ENCODE measurements around the gene TPSB2. TPM values are rescaled to one million over a fixed set of nuclear protein-coding genes. Genes with fewer than 3 reads are reported as not detected.
"Not testable (repeated sequence)": the region's sequence is repeated elsewhere in the genome, so short reads cannot be mapped to it uniquely, and the experiment has no call there.

TPSB2 gene
- polyA plus RNA-seq, 1 donor = 0.34 TPM

GRCh38 chr16:1241081-1241480 lies 11.1 kb upstream of the TPSB2 start:
- not testable (repeated sequence) for H3K36me3 ChIP-seq (ENCODE audit: control insufficient read depth, insufficient read depth, low read length); DNase-seq; H3K9me3 ChIP-seq (ENCODE audit: control insufficient read depth, low read depth, low read length); H3K27ac ChIP-seq (ENCODE audit: low read length); H3K27me3 ChIP-seq (ENCODE audit: control insufficient read depth, insufficient read depth, low read length); H3K4me1 ChIP-seq (ENCODE audit: control insufficient read depth, insufficient read depth, low read length); H3K4me3 ChIP-seq (ENCODE audit: low read length)
- no CpG with 5 or more reads among the region's 15 CpGs for WGBS (ENCODE audit: insufficient coverage, low lambda C conversion rate)

- no CpG with 5 or more reads among the region's 12 CpGs for WGBS (ENCODE audit: insufficient coverage, low lambda C conversion rate)
- H3K9me3 ChIP-seq (ENCODE audit: control insufficient read depth, low read depth, low read length); H3K27ac ChIP-seq (ENCODE audit: low read length); H3K36me3 ChIP-seq (ENCODE audit: control insufficient read depth, insufficient read depth, low read length); H3K27me3 ChIP-seq (ENCODE audit: control insufficient read depth, insufficient read depth, low read length); DNase-seq; H3K4me3 ChIP-seq (ENCODE audit: low read length); H3K4me1 ChIP-seq (ENCODE audit: control insufficient read depth, insufficient read depth, low read length): not testable (repeated sequence)
These were observed 10.5 kb upstream of the TPSB2 start, which contains the start of gene TPSAB1 for GRCh38 chr16:1240436-1240835. TPSAB1 (plus strand) TSS chr16:1240705; CDS start chr16:1240939, 234 bp downstream.

GRCh38 chr16:1239575-1239974 lies 9.6 kb upstream of the TPSB2 start:
- H3K36me3 ChIP-seq (ENCODE audit: control insufficient read depth, insufficient read depth, low read length); H3K4me3 ChIP-seq (ENCODE audit: low read length); H3K27ac ChIP-seq (ENCODE audit: low read length); DNase-seq; H3K27me3 ChIP-seq (ENCODE audit: control insufficient read depth, insufficient read depth, low read length); H3K4me1 ChIP-seq (ENCODE audit: control insufficient read depth, insufficient read depth, low read length); H3K9me3 ChIP-seq (ENCODE audit: control insufficient read depth, low read depth, low read length): not testable (repeated sequence)
- no CpG with 5 or more reads among the region's 9 CpGs for WGBS (ENCODE audit: insufficient coverage, low lambda C conversion rate)

- not testable (repeated sequence) for H3K9me3 ChIP-seq (ENCODE audit: control insufficient read depth, low read depth, low read length); DNase-seq; H3K4me1 ChIP-seq (ENCODE audit: control insufficient read depth, insufficient read depth, low read length); H3K27me3 ChIP-seq (ENCODE audit: control insufficient read depth, insufficient read depth, low read length); H3K36me3 ChIP-seq (ENCODE audit: control insufficient read depth, insufficient read depth, low read length); H3K4me3 ChIP-seq (ENCODE audit: low read length); H3K27ac ChIP-seq (ENCODE audit: low read length)
- no CpG with 5 or more reads among the region's 23 CpGs for WGBS (ENCODE audit: insufficient coverage, low lambda C conversion rate)
These were observed 8.9 kb upstream of the TPSB2 start for GRCh38 chr16:1238909-1239308.

- Histone ChIP-seq H3K36me3 (ENCODE audit: control insufficient read depth, insufficient read depth, low read length) (no peaks in the 10 kb centered on the region), H3K9me3 (ENCODE audit: control insufficient read depth, low read depth, low read length) (no peaks in the 10 kb centered on the region), H3K27me3 (ENCODE audit: control insufficient read depth, insufficient read depth, low read length) (no peaks in the 10 kb centered on the region), H3K4me3 (ENCODE audit: low read length) (no peak overlapping the region), H3K4me1 (ENCODE audit: control insufficient read depth, insufficient read depth, low read length) (no peaks in the 10 kb centered on the region), H3K27ac (ENCODE audit: low read length) (no peak overlapping the region)
- DNase-seq = no peak
- WGBS (ENCODE audit: insufficient coverage, low lambda C conversion rate) = no CpG with 5 or more reads among the region's 9 CpGs
These were observed 8.0 kb upstream of the TPSB2 start for GRCh38 chr16:1237990-1238389.

- not testable (repeated sequence) for H3K4me1 ChIP-seq (ENCODE audit: control insufficient read depth, insufficient read depth, low read length); H3K4me3 ChIP-seq (ENCODE audit: low read length); H3K36me3 ChIP-seq (ENCODE audit: control insufficient read depth, insufficient read depth, low read length); H3K27ac ChIP-seq (ENCODE audit: low read length); DNase-seq; H3K27me3 ChIP-seq (ENCODE audit: control insufficient read depth, insufficient read depth, low read length); H3K9me3 ChIP-seq (ENCODE audit: control insufficient read depth, low read depth, low read length)
- WGBS (ENCODE audit: insufficient coverage, low lambda C conversion rate) = no CpG with 5 or more reads among the region's 29 CpGs
These were observed 6.7 kb upstream of the TPSB2 start for GRCh38 chr16:1236659-1237058.

- not testable (repeated sequence) for H3K27ac ChIP-seq (ENCODE audit: low read length); H3K36me3 ChIP-seq (ENCODE audit: control insufficient read depth, insufficient read depth, low read length); H3K4me1 ChIP-seq (ENCODE audit: control insufficient read depth, insufficient read depth, low read length); H3K4me3 ChIP-seq (ENCODE audit: low read length); DNase-seq; H3K9me3 ChIP-seq (ENCODE audit: control insufficient read depth, low read depth, low read length); H3K27me3 ChIP-seq (ENCODE audit: control insufficient read depth, insufficient read depth, low read length)
- no CpG with 5 or more reads among the region's 47 CpGs for WGBS (ENCODE audit: insufficient coverage, low lambda C conversion rate)
These were observed 2.2 kb upstream of the TPSB2 start for GRCh38 chr16:1232049-1232748.

GRCh38 chr16:1231301-1231700 lies 1.3 kb upstream of the TPSB2 start:
- no CpG with 5 or more reads among the region's 7 CpGs for WGBS (ENCODE audit: insufficient coverage, low lambda C conversion rate)
- H3K4me1 ChIP-seq (ENCODE audit: control insufficient read depth, insufficient read depth, low read length); H3K4me3 ChIP-seq (ENCODE audit: low read length); H3K27me3 ChIP-seq (ENCODE audit: control insufficient read depth, insufficient read depth, low read length); H3K27ac ChIP-seq (ENCODE audit: low read length); H3K36me3 ChIP-seq (ENCODE audit: control insufficient read depth, insufficient read depth, low read length); DNase-seq; H3K9me3 ChIP-seq (ENCODE audit: control insufficient read depth, low read depth, low read length): not testable (repeated sequence)

GRCh38 chr16:1230471-1231212 lies 658 bp upstream of the TPSB2 start:
- no CpG with 5 or more reads among the region's 17 CpGs for WGBS (ENCODE audit: insufficient coverage, low lambda C conversion rate)
- not testable (repeated sequence) for H3K4me1 ChIP-seq (ENCODE audit: control insufficient read depth, insufficient read depth, low read length); H3K36me3 ChIP-seq (ENCODE audit: control insufficient read depth, insufficient read depth, low read length); H3K27me3 ChIP-seq (ENCODE audit: control insufficient read depth, insufficient read depth, low read length); H3K9me3 ChIP-seq (ENCODE audit: control insufficient read depth, low read depth, low read length); H3K27ac ChIP-seq (ENCODE audit: low read length); H3K4me3 ChIP-seq (ENCODE audit: low read length); DNase-seq

GRCh38 chr16:1229476-1229875 lies 508 bp downstream of the TPSB2 start:
- WGBS (ENCODE audit: insufficient coverage, low lambda C conversion rate) = no CpG with 5 or more reads among the region's 13 CpGs
- DNase-seq = not testable (repeated sequence)

GRCh38 chr16:1228227-1228626 lies 1.8 kb downstream of the TPSB2 start:
- H3K9me3 ChIP-seq (ENCODE audit: control insufficient read depth, low read depth, low read length); DNase-seq; H3K27ac ChIP-seq (ENCODE audit: low read length); H3K4me3 ChIP-seq (ENCODE audit: low read length); H3K27me3 ChIP-seq (ENCODE audit: control insufficient read depth, insufficient read depth, low read length); H3K36me3 ChIP-seq (ENCODE audit: control insufficient read depth, insufficient read depth, low read length): not testable (repeated sequence)
- 0% methylated on average over 1 of the region's 7 CpGs for WGBS (ENCODE audit: insufficient coverage, low lambda C conversion rate)
- H3K4me1 ChIP-seq (ENCODE audit: control insufficient read depth, insufficient read depth, low read length) = peaks cover 14% of the 10 kb centered on the region

More at GRCh38 chr16:1229476-1229875, 508 bp downstream of the TPSB2 start:
- H3K4me3 ChIP-seq (ENCODE audit: low read length); H3K9me3 ChIP-seq (ENCODE audit: control insufficient read depth, low read depth, low read length); H3K27me3 ChIP-seq (ENCODE audit: control insufficient read depth, insufficient read depth, low read length); H3K27ac ChIP-seq (ENCODE audit: low read length); H3K36me3 ChIP-seq (ENCODE audit: control insufficient read depth, insufficient read depth, low read length): not testable (repeated sequence)
- H3K4me1 ChIP-seq (ENCODE audit: control insufficient read depth, insufficient read depth, low read length) = peaks cover 12% of the 10 kb centered on the region

All from large intestine (tissue), 3 donors.